Amniotic epithelial cell (primary cell): ENCODE results near the gene STK25.

Experiments
- DNase-seq: peaks from one replicate; pipeline ENCODE4 v3.0.0-alpha.2; 2010; ENCODE audit warnings: low read depth

Gene STK25

DNA sequence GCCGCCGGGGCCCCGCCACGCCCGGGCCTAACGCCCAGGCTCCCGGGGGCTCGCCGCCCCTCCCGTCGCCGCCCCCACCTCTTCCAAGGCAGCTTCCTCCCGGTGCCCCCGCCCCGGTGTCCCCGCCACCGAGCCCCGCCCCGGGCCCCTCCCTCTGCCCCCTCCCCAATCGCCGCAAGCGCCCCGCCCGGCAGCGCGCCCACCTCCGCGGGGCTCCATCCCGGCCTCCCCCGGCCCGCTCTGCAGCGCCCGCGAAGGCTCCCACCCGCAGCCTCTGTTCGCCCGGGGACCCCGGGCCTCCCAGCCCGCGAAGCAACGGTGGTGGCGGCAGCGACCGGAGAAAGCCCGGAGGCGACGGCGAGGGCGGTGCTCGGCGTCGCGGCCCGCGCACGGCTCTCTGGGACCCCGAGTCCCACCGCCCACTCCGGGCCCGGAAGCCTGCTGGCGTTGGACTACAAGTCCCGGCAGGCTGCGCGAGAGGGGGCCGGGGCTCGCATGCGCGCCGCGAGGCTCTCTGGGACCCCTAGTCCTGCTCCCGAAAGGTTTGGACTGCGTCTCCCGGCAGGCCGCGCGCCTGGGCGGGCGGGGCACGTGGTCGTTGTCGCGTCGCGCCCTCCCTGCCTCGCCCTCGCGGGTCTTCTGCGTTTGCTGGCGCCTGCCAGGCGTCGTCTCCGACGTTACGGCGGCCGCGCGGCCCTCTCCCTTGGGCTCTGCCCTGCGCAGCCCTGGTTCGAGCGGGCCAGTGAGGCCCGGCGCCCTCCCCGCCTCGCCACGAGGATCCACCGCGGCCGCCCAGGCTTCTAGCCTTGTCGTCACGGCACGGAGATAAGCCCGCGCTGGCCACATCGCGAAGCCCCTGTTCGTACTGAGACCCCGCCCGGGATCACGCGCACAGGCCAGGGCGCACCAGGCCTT lies at the start of gene STK25:
Gene STK25, minus strand, starts transcription at position 345 of the 915 bp plus-strand sequence. CDS start 549 bp downstream, outside the sequence.
- DNase-seq: peak; percentile 97

DNA sequence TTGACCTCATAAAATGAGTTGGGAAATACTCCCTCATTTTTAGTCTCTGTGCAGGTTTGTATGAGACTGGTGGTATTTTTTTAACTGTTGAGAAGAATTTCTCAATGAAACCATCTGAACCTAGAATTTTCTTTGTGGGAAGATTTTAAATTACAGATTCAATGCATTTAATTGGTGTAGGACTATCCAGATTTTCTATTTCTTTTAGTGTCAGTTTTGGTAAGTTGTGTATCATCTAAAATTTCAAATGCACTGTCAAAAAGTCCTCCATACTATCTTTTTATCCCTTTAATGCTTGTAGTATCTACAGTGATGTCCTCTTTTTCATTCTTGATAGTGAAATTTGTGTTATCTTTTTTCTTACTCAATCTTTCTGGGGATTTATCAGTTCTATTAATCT lies 48.4 kb upstream of the STK25 start:
- no peak for DNase-seq

DNA sequence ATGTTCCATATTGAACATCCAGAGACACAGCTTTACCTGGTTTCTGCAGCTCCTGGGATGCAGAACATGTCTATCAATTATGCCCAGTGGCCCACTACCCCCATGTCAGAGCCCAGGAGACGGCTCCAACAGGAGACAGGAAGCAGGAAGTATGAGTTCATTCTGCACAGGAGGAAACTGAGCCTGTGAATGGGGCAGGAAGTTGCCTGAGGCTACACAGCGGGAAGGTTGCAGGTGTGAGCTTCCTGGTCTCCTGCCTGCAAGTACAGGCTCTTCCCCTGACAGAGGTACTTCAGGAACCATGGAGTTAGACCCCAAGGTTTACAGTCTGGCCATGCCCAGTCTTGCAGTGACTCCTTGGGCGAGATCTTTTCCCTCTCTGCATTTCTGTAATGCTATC lies 47.3 kb upstream of the STK25 start:
- DNase-seq: no peak

DNA sequence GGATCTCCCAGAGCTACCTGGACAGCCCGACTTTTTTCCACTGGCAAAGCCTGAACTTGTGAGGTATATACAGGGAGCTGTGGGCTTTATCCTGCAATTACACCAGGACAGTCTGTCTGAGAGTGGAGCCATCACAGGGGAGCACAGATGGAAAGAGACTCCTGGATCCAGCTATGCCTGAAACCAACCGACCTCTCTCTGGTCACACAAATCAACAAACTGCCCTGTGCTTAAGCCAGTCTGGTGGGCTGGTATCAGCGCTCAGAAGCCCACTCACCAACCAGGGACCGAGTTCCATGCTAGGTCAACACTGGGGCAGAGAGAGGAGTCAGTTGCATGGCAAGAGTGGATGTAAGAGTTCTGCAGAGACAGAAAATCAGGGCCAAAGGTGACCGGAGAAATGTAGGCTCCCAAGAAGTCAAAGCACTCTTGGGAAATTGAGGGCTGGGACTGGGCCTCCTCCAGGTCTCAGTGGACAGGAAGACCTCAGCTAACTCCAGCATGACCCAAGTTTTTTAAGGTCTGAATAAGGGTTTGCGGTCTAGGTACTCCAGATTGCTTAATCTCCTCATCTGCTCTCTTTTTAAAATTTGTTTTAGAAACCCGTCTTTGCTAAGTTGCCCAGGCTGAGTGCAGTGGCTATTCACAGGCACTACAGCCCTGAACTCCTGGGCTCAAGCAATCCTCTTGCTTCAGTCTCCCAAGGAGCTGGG lies 46.4 kb upstream of the STK25 start:
- DNase-seq: no peak

DNA sequence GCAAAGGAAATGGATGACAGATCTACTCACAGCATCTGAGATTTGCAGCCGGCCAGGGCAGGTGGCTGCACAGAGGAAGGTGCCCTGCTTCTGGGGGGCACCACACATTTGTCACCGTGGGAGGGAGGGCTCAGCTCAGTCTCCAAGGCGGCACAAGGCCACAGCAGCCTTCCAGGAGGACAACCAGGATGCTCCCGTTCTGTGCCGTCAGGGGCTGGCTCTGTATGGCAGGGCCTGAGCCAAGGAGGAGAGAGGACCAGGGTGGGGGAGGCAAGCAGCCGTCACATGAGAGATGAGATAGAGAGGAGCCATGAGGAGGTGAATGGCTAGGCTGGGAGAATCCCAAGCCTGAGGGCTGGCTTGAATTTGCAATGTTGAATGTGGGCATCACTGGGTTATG lies 45.6 kb upstream of the STK25 start:
- no peak for DNase-seq

DNA sequence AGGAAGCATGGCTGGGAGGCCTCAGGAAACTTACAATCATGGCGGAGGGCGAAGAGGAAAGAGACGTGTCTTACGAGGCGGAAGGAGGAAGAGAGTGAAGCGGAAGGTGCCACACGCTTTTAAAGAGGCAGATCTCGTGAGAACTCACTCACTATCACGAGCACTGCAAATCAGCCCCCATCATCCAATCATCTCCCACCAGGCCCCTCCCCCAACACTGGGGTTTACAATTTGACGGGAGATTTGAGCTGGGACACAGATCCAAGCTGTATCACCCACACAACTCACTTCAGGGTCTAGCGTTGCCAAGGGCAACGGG lies 45.1 kb upstream of the STK25 start:
- no peak for DNase-seq

DNA sequence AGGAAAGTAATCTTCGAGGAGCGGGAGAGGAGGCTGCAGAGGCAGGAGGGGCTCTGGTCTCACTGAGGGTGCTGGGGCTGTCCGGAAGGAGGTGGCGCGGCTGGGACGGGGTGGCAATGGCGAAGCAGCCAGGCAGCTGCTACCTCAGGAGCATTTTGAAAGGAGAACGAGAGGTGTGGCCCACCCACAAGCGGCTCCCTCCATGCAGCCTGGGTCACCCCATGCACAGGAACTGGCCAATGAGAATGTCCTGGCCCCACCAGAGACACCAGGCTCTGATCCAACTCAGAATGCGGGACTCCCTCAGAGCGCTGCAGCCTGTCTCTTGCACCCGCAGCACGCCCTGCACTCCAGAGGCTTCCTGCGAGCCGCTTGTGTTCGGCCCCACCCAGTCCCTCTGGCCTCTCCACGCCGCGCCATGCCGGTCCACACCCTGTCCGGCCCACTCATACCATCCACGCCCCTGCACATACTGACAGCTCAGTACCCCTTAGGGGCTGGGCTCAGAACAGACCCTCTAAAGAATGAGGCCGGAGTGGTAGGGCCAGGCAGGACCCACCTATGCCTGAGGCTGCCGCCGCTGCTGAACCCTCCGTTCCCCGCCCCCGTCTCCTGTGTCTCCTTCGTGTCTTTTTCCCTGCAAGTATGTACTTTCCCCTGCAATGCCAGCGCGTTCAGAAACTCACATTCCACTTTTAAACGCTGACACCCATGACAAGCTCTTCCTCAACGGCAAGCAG lies 43.8 kb upstream of the STK25 start:
- DNase-seq: no peak

DNA sequence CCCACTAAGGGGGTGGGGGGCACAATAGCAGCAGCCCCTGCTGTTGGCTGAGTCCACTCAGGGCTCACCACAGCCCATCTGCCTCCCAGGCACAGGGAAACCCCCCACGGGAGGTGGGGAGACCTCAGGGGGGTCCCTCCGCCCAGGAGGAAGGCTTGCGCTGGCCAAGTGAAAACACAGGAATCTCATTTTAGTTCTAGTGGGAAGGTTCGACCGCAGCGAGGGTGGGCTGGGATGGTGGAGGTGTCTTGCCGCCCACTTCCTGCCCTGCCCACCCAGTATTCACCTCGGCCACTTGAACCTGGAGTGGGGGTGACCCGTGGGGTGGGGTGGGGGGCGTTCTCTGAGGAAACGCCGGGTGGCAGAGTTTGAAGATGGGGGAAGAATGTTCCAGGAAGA lies 43.2 kb upstream of the STK25 start:
- no peak for DNase-seq

DNA sequence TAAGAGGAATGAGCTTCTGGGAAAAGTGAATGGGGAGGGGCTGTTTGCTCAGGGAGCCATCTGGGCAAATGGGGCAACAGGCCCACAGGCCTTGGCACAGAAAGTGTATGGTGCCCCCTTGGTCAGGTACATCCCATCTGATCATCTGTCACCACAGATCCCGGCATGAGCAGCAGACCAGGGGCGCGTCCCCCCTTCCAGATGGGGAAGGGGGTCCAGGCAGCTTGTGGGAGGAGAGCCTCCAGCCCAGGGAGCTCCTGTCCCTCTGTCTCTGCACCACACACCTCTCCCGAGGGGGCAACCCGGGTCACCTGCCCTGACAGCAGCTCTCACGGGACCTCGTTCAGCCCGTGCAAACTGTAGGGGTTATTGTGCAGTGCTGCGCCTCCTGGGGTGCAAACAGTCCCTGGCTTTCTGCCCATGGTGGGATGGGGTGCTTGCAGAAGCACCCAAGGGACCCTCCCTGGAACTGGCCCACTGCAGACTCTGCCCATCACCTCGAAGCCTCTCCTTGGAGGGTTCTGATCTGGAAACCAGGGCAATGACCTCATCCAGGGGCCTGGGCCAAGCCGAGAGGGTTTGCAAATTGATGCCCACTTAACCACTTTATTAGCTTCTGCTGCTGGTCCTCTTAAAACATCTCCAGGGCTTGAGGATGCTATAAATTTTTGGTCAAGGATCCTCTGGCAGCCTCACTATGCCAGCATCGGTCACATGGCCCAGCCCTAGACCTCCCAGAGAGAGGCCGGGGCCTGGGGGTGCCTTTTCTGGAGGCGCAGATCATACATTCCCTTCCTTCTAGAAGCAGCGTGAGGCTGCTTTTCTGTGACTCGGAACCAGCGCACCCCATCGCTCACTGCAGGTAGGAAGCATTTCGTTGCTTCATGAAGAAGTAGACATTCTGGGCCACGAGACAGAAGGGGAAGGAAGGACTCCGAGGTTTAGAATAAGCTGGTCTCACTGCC lies 42.5 kb upstream of the STK25 start:
- no peak for DNase-seq

DNA sequence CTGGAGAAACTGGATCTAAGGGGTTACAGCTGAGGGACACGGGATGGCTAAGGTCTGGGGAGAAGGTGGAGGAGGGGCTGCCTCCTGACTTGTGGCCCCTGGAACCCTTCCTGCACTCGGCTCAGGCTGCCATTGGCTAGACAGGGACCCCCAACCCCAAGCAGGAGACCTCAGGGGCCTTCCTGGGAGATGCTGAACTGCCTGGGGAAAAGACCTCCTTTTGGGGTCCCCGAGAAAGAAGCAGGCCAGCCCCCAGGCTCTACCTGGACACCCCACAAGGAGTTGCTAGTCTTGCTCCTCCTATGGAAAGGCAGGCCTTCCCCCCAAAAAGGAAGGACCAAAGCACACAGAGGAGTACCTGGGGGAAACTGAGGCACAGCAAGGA lies 40.1 kb upstream of the STK25 start:
- no peak for DNase-seq

DNA sequence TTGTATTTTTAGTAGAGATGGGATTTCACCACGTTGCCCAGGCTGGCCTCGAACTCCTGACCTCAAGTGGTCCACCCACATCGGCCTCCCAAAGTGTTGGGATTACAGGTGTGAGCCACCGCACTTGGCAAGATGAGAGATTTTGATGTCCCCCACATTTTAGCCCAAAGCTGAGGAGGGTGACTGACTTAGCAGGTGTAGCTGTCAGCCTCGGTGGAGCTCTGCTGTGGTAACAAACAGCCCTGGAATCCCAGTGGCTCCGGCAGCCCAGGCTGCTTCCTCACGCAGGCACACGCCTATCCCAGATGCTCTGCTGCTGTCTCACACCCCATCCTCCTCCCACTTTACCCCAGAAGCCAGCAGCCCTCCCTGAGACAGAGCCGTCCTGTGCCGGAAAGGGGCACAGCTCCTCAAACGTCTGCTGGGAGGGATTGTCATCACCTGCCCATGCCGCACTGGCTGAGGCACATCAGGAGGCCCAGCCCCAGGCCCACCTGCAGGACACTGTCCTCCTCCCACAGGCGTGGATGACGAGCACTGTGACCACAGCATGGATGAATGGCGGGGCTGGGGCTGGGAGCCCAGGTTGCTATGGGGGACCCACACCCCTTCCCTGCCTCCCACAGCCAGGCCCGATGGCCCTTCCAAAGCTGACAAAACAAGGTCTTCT lies 39.5 kb upstream of the STK25 start:
- no peak for DNase-seq

DNA sequence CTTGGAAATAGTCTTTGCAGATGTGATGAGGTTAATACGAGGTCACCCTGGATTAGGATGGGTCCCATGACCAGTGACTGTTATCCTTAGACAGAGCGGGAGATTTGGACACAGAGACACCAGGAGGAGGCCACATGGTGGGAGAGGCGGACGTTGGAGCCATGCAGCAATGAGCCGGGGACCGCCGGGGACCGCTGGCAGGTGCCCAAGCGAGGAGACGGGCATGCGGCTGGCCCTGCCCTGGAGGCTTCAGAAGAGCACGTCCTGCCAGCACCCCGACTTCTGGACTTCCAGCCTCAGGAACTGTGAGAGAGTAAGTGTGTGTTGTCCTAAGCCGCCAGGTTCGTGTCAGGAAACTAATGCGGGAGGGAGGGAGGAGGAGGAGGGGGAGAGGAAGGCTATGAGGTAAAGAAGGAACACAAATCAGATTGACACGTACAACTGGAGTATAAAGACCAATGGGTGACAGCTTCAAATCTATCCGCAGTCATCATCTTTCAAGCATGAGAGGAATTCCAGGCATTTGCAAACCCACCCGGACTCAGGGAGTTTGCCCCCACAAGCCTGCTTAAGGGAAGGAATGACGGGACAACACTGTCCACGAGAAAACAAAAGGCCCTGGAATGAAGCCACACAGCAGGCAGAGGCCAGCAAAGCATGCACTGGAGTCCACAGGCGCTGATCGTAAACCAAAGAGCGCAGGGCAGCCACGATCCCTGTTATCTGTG lies 38.6 kb upstream of the STK25 start:
- DNase-seq: peak; percentile 92

DNA sequence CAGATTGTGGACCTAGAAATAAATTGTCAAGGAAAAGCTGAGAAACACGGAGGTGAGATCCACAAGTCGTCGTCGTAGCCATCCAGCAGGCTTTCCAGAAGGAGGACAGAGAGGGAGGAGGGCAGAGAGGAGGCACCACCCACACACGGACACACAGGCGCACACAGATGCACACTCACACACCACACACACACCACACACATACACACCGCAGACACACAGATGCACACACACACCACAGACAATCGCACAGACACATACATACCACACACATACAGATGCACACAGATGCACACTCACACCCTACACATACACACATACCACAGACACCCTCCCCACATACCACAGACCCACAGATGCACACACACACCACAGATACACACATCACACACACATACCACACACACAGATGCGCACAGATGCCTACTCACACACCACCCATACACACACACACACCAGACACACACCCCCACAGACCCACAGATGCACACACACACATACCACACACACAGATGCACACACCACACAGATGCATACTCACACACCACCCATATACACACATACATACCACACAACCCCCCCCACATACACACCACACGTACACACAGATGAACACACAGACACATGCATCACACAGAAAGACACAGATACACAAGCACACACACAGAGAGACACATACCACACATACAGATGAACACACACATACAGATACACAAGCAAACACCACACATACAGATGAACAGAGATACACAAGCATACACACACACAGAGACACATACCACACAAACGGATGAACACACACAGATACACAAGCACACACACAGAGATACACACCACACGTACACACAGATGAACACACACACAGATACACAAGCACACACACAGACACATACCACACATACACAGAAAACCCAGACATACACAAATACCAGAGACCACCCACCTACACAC lies 37.4 kb upstream of the STK25 start:
- no peak for DNase-seq

DNA sequence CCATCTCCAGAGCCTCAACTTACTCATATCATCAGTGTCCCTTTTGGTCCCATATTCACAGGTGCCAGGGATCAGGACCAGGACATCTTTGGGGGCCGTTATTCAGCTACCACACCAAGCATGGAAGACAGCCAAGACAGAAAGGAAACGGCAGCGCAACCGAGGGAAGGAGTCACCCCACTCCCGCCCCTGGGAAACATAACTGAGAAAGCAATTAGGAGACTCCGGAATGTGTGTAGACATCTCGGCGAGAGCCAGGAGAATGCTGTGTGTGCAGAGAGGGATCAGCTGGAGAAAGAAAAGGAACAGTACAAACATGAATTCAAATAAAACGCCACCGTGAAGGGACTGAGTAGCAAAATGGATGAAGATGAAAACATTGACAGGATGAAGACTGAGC lies 36.7 kb upstream of the STK25 start:
- DNase-seq: peak; percentile 79

DNA sequence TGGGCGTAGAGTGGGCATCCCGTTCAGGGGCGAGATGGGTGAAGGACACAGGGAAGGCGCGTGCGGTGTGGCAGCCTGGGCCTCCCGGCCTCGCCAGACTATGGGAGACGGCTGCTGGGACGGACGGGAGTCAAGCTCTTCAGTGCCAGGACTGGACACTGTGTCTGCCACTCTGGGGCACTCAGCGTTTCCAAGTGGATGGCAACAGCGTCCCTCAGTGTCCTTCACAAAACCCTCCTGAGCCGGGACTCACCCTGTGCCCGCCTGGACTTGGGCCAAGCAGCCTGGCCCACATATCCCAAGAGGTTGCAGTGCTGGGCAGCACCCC lies 33.9 kb upstream of the STK25 start:
- no peak for DNase-seq

DNA sequence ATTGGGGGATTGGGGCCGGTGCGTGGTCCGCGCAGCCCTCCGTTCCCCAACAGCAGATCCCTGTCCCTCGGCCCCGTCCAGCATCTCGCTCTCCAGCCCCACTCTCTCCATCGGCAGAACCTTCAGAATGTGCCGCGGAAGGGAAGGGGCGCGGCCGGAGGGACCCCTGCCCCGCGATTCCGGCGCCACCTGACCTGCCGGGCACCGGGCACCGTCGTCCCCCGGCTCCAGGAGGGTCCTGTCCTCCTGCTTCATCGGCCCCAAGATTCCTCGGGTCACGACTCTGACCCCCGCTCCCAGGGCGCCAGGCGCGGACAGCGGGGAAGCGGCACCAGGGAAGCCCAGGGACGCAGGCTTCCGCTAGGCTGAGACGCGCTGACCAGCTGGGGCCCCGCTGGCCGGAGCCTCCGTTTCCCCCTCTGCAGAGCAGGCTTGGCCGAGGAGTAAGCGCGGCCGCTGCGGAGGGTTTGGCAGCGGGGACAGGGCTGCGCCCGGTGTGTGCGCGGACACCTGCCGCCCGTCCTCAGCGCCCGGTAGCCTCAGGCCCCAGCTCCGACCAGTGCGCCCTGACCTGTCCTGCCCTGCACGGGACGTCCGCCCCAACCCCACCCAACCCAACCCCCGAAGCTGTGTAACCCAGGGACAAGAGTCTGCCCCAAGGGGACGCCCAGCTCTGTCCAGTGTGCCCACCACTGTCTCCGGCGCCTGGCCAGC lies 33.3 kb upstream of the STK25 start:
- no peak for DNase-seq

DNA sequence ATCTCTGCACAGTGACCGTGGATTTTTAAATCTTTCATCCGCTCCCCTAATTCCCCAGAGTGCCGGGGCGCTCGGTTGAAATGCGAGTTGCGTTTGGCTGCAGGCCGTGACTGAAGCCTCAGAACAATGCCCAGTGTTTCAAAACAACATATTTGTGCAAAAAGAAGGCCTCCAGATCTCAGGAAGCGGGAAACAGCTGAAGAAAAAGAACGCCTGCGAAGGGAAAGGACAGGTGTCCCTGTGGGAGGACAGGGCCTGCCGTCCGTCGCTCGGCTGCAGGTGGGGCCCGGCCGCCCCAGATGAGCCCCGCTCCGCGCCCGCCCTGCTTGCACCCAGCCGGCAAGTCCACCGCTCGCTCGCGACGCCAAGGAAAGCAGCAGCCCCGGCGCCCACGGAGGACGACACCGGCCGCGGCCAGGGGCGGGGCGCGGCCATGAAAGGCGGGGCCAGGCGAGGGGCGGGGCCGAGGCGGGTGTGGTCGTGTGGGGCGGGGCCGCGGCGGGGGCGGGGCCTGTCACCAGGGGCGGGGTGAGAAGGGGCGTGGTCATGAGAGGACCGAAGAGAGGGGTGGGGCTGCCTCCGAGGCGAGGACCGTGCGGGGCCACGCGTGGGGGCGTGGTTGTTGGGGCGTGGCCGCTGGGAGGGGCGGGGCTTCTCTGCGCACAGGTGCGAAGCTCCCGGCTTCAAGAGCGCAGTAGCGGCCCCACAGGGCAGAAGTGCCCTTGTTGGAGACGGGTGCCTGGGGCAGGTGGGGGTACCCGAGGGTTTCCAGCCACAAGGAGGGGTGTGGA lies 32.6 kb upstream of the STK25 start:
- peak; percentile 40 for DNase-seq

DNA sequence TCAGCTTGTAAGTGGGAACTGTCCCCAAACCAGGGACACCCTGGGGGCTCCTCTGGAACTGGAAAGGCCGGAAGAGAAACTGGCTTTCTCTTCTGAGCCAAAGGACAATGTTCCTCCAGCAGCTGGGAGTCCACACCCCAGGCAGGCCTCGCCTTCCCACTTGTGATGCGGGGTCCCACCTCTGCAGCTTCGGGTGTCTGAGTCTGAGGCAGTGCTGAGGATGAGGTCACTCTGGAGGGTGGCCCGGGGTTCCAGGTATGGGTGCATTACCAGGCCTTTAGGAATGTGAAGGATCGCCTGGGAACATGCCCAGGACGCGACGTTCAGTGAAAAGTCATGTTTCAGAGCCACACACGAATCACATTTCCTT lies 32.0 kb upstream of the STK25 start:
- no peak for DNase-seq
